Measurements from ENCODE around the gene CD2AP.
"Not testable (repeated sequence)": the region's sequence is repeated elsewhere in the genome, so short reads cannot be mapped to it uniquely, and the experiment has no call there.

Gene CD2AP, protein sequence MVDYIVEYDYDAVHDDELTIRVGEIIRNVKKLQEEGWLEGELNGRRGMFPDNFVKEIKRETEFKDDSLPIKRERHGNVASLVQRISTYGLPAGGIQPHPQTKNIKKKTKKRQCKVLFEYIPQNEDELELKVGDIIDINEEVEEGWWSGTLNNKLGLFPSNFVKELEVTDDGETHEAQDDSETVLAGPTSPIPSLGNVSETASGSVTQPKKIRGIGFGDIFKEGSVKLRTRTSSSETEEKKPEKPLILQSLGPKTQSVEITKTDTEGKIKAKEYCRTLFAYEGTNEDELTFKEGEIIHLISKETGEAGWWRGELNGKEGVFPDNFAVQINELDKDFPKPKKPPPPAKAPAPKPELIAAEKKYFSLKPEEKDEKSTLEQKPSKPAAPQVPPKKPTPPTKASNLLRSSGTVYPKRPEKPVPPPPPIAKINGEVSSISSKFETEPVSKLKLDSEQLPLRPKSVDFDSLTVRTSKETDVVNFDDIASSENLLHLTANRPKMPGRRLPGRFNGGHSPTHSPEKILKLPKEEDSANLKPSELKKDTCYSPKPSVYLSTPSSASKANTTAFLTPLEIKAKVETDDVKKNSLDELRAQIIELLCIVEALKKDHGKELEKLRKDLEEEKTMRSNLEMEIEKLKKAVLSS

GRCh38 chr6:47477497-47478232, at the start of gene CD2AP:
Gene CD2AP (plus strand): TSS chr6:47477789. CDS start chr6:47478245, 456 bp downstream.
- peak; percentile 54 for DNase-seq (ENCODE audit: low read depth)

- no peak for DNase-seq (ENCODE audit: low read depth)
These were observed 49.3 kb upstream of the CD2AP start for GRCh38 chr6:47428288-47428687.

GRCh38 chr6:47428746-47429664, 48.6 kb upstream of the CD2AP start:
- no peak for DNase-seq (ENCODE audit: low read depth)

- no peak for DNase-seq (ENCODE audit: low read depth)
These were observed 43.0 kb upstream of the CD2AP start for GRCh38 chr6:47434372-47435253.

DNA sequence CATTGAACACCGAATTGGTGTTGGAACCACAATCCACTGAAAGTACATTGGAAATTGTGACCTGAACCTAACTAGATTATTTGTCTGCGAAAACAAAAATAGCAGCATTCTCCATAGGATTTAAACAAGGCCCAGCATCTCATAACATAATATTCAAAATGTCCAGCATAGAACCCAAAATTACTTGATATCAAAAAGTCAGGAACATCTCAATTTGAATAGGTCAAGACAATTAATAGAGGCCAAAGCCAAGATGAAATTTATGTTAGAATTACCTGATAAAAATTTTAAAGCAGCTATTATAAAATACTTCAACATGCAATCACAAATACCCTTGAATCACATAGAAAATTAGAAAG, 42.4 kb upstream of the CD2AP start:
- no peak for DNase-seq (ENCODE audit: low read depth)

DNA sequence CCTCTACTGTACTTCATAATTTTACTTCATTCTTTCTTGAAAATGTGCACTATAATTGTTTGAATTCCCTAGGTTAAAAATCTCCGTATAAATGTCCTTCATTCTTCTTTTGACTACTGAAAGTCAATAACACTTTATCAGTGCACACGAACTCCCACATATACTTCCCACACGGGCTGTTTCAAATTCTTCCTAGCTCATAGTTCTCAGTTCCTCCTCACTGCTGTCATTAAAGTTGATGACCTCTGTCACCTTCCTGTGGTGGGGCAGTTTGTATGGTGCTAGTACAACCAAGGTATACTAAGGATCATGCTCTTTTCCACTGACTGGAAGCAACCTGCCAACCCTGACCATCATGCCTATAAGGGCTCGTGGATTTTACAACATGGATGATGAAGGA, 40.0 kb upstream of the CD2AP start:
- no peak for DNase-seq (ENCODE audit: low read depth)

- no peak for DNase-seq (ENCODE audit: low read depth)
These were observed 38.9 kb upstream of the CD2AP start for GRCh38 chr6:47438481-47439347.

- no peak for DNase-seq (ENCODE audit: low read depth)
These were observed 38.3 kb upstream of the CD2AP start for GRCh38 chr6:47439348-47439668.

DNA sequence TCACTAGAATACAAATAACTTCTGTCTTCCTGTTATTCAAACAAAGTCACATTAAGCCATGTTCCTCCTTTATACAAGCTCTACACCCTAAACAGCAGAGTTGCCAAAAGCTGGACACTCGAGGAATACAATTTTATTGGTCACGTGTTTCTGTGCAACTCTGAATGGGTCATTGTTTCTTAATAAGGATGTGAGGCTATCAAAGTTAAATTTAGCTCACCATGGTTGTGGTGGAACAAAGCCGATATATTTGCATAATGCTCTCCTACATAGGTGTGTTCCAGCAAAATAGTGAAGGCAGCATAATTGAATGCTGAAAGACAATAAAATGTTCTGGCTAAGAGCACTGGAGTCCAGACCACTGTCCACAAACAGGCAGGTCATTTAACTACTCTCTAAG, 36.9 kb upstream of the CD2AP start:
- DNase-seq (ENCODE audit: low read depth), result no peak

- DNase-seq (ENCODE audit: low read depth), result not testable (repeated sequence)
These were observed 32.6 kb upstream of the CD2AP start for GRCh38 chr6:47444964-47445363.

- no peak for DNase-seq (ENCODE audit: low read depth)
These were observed 30.8 kb upstream of the CD2AP start for GRCh38 chr6:47446669-47447330.

DNA sequence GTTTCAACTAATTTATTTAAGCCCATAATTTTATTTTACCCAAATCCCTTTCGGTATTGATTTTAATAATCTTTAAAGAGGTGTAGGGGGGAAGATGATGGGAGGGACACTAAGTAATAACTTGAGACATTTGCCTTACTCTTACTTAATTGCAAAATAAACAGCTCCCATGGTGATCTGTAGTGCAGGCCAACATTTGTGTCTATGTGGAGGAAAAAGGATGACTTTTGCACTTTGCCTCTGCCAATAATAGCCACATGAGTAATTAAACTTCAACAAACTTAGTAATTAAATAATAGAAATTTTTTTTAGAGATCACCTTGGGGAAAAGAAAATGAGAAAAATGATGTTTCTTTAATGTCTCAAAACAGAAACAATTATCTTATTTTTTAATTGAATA, 29.9 kb upstream of the CD2AP start:
- DNase-seq (ENCODE audit: low read depth), result no peak

GRCh38 chr6:47451162-47451561, 26.4 kb upstream of the CD2AP start:
- DNase-seq (ENCODE audit: low read depth), result no peak

DNA sequence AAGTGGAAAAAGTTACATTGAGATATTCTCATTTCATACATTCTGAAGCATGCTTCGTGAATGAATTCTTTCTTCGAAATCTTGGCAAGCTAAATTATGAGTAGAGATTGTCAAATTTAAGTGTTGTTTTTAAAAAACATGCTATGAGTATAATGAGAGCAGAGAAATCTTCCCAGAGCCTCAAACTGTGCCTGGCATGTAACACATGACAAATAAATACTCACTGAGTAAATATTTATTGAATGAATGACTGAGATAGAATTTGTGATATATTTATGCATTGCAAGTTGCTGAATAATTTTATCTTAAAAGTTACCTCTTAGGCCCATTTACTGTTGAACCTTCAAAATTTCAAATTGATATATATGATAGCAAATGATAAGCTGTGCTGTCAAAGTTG, 24.7 kb upstream of the CD2AP start:
- no peak for DNase-seq (ENCODE audit: low read depth)

DNA sequence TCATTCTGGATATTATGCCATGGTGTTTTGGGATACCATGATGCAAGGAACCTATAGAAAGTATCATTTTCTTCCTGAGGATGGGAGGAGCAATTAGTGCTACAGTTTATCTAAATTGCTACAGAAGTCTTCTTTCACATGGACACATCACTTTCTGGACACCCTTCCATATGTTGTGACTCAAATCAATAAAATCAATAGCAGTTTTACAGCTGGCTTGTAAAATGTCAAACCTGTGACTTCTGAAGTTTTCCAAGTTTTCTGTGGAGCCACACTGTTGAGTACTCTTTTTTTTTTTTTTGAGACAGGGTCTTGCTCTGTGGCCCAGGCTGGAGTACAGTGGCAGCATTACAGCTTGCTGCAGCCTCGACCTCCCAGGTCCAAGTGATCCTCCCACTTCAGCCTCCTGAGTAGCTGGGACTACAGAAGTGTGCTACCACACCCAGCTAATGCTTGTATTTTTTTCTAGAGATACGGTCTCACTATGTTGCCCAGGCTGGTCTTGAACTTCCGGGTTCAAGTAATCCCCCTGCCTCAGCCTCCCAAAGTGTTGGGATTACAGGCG, 24.1 kb upstream of the CD2AP start:
- DNase-seq (ENCODE audit: low read depth), result no peak

GRCh38 chr6:47454713-47455396, 22.7 kb upstream of the CD2AP start:
- DNase-seq (ENCODE audit: low read depth), result no peak

DNA sequence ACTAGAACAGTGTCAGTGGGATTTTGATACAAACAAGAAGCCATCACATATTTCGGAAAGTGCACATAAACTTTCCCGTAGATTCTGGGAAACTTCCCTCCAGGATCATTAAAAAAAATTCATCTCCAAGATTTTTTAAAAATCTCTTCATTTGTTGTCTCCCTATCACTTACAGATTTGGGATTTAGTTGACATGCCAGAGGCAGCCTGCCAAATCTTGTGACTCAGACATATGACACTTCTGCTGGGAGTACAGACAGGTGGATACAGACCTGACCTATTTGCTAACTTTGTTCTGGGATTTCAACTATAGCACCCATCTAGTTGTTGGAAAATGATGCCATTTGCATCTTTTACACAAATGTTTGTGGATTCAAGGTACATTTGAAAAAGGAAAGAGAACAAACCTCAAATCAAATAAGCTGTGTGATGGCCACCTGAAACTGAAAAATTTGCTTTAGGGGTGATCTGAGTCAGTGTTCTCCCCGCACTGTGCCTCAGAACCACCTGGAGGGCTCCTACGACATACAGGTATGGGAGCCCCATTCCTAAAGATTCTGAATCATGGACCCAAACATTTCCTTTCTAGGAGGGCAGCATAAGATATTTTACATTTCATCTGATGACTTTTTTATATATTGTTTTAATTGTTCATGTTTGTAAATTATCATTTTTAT, 21.9 kb upstream of the CD2AP start:
- no peak for DNase-seq (ENCODE audit: low read depth)

GRCh38 chr6:47456536-47456975, 21.0 kb upstream of the CD2AP start:
- DNase-seq (ENCODE audit: low read depth), result no peak
